Keratinocyte (primary cell): ENCODE data around the gene DMRT1.

ENCODE experiments used
- EZH2 ChIP-seq: IDR thresholded peaks from one replicate; pipeline ENCODE4 v1.6.1; 2012; ENCODE audit warnings: inconsistent platforms, mild to moderate bottlenecking, low read length, moderate library complexity
- TF ChIP-seq, protein P1 (sequence below), 3 experiments: IDR thresholded peaks in 1 of 3; conservative IDR thresholded peaks in 1 of 3; optimal IDR thresholded peaks in 1 of 3; 2 replicates in 2 of 3; 3 replicates in 1 of 3; pipeline versions ENCODE3 to v1.5.1; 2011; ENCODE audit warnings: low read length in 3 of 3, mild to moderate bottlenecking in 3 of 3, moderate library complexity in 2 of 3, control low read depth in 1 of 3, inconsistent platforms in 1 of 3; ENCODE audit not compliant: insufficient read depth in 2 of 3; ENCODE audit errors: extremely low read depth in 1 of 3

GRCh38 chr9:974996-975739, 133.7 kb downstream of the DMRT1 start:
- TF ChIP-seq EZH2 = peak; percentile 20
- TF ChIP-seq, protein P1, sequence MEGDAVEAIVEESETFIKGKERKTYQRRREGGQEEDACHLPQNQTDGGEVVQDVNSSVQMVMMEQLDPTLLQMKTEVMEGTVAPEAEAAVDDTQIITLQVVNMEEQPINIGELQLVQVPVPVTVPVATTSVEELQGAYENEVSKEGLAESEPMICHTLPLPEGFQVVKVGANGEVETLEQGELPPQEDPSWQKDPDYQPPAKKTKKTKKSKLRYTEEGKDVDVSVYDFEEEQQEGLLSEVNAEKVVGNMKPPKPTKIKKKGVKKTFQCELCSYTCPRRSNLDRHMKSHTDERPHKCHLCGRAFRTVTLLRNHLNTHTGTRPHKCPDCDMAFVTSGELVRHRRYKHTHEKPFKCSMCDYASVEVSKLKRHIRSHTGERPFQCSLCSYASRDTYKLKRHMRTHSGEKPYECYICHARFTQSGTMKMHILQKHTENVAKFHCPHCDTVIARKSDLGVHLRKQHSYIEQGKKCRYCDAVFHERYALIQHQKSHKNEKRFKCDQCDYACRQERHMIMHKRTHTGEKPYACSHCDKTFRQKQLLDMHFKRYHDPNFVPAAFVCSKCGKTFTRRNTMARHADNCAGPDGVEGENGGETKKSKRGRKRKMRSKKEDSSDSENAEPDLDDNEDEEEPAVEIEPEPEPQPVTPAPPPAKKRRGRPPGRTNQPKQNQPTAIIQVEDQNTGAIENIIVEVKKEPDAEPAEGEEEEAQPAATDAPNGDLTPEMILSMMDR (optimal IDR thresholded peaks at IDR 0.05 in 1 of 3, IDR thresholded peaks at IDR 0.05 in 1 of 3, conservative IDR thresholded peaks at IDR 0.05 in 1 of 3; ENCODE audit: extremely low read depth in 1 of 3, insufficient read depth in 2 of 3, low read length in 3 of 3) = no peak
